ENCODE results near the gene GNG2.

GRCh38 chr14:51957950-51958349 is 97.5 kb downstream of the GNG2 start:
- no peak for TF ChIP-seq CTCF (IDR thresholded peaks at IDR 0.05)
- TF ChIP-seq POLR2A (IDR thresholded peaks at IDR 0.05): no peak
- TF ChIP-seq POLR2AphosphoS5 (IDR thresholded peaks at IDR 0.05): no peak

Data from suprapubic skin (tissue), 4 donors.